ENCODE measurements around the gene SLC7A6OS.

SLC7A6OS gene

GRCh38 chr16:68253721-68254120, 57.0 kb downstream of the SLC7A6OS start:
- no peak for DNase-seq (ENCODE audit: low read depth in 2 of 2)

DNA sequence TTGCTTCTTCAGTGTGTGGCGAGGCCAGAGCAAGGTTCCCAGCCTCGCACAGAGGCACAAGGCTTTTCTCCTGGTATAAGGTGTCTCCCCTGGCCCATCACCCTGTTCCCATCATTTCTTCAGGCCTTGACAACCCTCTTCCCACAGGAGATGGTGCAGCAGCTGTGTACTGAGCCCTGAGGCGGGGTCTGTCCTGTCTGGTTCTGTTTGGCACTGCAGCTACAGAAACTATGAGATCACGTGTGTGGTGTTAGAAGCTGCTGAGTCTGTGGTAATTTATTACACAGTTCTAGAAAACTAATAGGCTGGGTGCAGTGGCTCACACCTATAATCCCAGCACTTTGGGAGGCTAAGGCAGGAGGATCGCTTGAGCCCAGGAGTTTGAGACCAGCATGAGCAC, 58.4 kb downstream of the SLC7A6OS start:
- DNase-seq (ENCODE audit: low read depth in 2 of 2): no peak

- DNase-seq (ENCODE audit: low read depth in 2 of 2): no peak
Measured at GRCh38 chr16:68251832-68252231, 58.9 kb downstream of the SLC7A6OS start.

- DNase-seq (ENCODE audit: low read depth in 2 of 2): no peak
Measured at GRCh38 chr16:68250951-68251350, 59.8 kb downstream of the SLC7A6OS start.

- no peak for DNase-seq (ENCODE audit: low read depth in 2 of 2)
Measured at GRCh38 chr16:68249371-68249770, 61.4 kb downstream of the SLC7A6OS start.
